Embryonic facial prominence (tissue), 1 donor: Measurements from ENCODE around the gene TMEM132E.

Source experiments
- DNase-seq: peaks from one replicate; pipeline ENCODE4 v3.0.0-alpha.2; 2016; ENCODE audit errors: extremely low spot score

Gene TMEM132E

DNA sequence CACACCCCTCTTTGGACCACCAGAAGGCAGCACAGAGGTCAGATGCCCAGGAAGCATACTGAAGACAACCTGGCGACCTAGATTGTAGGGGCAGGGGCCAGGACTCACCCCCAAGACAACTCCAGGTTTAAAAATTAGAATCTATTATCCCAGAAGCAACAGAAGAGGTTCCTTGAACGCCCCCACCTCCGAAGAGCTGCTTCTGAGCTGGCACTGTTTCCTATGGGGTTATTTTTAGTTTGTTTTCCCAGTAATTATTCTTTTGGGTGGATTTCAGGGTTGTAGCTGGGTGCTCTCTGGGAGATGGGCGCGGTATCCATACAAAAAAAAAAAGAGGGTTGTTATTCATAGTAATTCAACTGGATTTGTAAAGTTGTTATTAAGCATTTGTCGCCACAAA is 10.4 kb upstream of the TMEM132E start:
- DNase-seq: no peak

DNA sequence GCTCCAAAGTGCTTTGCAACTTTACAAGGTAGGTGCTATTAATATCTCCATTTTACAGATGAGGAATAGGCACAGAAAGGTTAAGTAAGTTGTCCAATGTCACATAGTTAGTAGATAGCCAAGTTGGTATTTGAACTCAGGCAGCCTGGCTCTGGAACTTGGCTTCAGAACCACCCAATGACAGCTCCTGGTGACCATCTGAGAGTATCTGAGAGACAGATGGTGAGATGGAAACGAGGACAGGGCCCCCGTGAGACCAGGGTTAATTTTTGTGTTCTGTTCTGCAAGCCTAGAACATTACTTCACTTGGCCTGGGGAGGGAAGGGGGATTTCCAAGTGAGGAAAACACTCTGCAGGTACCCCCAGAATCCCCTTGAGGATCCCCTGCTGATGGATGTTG is 9.8 kb upstream of the TMEM132E start:
- no peak for DNase-seq

DNA sequence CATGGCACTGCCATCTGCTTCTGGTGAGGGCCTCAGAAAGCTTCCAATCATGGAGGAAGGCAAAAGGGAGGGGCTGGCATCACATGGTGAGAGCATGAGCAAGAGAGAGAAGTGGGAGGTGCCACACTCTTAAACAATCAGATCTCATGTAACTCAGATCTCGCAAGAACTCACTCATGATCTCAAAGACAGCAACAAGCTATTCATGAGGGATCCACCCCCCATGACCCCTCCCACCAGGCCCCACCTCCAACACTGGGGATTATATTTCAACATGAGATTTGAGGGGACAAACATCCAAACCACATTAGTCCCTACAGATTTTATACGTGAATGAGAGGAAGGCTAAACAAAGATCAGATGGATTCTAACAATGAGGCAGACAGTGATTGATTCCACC is 8.9 kb upstream of the TMEM132E start:
- DNase-seq: no peak

DNA sequence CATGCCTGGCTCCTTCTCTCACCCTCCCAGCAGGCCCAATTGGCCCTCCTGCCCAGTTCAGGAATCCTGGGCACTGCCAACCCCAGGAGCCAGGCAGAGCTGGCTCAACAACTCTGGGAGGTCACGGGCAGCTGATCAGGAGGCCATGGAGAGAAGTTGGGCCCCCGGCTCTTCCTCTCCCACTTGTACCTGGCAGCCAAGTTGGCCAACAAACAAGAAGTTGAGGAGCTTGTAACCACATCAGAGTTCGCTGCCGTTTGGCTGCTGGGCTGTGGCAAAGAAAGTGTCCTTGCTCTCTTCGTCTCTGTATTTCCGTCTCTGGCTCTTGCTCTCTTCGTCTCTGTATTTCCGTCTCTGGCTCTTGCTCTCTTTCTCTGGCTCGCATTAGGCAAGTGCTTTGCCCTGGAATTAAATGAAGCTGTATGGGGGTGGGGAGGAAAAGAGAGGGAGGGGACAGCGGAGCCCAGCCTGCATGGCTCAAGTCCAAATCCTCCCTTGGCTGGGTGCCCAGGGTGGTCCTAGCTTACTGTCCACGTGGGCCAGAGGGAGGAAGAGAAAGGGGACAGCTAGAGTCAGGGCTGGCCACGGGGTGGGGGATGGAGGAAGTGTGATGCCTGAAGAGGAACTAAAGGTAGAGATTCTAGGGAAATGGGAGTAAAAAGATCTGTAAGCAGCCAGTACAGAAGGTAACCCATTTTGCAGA is 7.8 kb upstream of the TMEM132E start:
- DNase-seq: no peak

DNA sequence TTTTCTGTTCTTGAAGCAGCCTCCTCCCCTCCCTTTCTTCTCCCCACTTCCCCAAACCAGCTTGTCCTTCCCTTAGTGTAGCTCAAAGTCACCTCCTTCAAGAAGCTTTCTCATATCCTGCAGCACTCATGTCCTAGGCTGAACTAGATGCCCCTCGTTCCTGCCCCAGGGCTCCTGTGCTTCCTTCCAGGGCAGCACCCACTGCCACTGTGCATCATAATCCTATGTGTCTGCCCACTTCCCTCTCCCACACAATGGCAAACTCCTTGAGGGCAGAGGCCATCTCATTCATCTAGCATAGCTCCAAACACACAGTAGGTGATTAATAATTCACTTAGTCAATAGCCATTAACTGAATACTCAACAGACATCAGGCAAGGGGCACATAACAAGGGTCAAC is 6.9 kb upstream of the TMEM132E start:
- DNase-seq: no peak

DNA sequence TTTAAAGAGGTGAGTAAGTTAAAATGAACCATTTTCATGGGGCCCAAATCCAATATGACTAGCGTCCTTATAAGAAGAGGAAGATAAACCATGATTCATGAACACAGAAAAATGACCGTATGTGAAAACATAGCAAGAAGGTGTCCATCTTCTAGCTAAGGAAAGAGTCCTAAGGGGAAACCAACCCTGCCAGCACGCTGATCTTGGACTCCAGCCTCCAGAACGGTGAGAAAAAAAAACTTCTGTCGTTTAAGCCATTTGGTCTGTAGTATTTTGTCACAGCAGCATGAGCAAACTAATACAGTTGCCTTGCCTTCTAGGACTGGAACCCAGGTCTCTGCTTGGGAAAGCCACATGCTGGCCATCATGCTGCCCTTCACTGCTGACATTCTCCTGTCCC is 4.2 kb upstream of the TMEM132E start:
- no peak for DNase-seq

GRCh38 chr17:34578016-34578415 is 1.4 kb upstream of the TMEM132E start:
- no peak for DNase-seq

- no peak for DNase-seq
Observed at GRCh38 chr17:34578656-34579016, 746 bp upstream of the TMEM132E start.

DNA sequence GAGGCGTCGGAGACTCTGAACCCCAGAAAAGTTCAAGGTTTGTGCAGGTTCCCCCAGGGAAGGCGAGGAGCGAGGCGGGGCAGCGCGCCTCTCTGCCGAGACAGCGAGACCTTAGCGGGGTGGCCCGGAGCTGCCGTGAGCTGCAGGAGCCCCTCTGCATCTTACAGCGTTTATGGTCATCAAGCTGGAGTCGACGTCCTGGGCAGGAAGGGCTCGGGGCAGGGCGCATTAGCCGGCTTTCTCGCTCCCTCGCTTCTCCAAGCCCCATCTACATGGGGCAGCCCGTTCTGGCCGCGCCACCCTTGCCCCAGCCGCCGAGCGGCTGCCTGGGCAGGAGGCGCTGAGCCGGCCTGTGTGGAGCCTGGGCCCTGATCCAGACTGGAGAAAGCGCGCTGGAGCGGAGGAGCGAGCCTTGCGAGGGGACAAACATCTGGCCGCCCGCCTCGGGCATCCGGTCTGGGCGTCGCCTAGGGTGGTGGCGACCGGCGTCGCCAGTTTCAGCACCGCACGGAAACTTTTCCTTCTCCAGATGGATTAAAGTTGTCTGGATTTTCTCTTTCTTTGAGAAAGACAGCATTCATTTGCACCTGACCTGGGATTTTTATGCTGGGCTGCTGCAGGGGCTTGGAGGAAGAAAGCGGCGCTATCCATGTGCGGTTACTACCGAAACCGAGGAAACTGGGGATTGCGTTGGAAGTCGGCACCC is 750 bp downstream of the TMEM132E start:
- DNase-seq: no peak

DNA sequence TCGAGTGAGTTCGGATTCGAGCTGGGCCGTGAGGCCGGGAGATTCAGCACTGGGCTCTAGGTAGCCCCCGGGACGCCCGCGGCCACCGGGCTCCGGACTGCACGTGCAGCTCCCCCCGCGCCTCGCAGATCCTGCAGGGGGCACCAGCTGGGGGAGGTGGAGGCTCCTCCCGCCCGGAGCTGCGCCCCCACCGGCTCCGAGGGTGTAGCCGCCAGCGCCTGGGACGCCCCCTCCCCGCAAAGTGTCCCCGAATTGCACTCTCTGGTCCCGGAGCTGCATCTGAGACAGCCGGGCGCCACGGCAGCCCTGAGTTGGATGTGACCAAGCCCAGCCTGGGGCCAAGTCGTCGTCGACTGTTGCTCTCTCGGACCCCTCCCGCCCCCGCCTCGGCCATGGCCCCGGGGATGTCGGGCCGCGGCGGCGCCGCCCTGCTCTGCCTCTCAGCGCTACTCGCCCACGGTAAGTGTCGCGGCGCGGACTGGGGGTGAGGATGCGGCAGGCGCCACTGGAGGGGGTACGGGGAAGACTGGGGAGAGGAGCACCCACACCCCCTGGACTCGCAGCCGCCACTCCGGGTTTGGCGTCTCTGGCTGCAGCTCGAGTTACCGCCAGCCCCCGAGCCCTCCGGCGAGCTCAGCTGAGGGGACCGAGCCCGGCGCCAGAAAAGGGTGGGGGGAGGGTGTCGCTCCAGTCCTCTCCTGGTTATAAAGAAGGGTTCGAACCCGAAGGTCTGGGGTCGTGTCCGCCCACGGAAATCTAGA is 1.5 kb downstream of the TMEM132E start:
- DNase-seq: no peak

- DNase-seq: no peak
Observed at GRCh38 chr17:34581446-34582184, 2.2 kb downstream of the TMEM132E start.

DNA sequence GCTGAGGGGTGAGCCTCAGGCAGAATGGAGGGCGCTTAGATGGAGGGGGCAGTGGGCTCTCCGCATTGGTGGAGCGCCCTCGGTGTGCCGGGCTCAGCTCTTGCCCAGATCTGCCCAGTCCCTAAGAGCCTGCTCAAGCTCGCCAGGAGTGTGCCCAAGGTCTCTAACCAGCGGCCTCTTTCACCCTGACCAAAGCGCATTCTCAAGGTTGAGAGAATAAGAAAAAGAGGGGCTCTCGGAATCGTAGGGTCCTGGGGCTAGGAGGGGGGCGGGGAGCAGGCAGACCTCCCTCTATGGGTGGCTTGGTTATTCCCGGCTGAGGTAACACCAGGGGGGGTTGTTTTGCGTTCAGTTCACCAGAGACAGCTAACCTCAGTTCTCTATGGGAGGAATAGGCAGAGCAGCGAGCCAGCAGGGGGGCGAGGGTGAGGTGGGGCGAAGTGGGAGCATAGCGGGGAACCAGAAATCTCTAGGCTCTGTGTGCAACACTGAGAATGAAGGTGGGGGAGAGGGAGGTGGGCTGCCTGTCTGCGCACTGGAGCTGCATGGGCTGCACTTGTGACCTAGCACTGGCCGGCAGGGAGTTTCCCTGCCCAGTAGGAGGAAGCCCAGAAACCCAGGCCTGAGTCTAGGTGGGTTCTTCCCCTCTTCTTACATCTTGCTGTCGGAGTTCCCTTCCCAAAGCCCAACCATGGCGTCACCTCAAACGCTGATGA is 3.0 kb downstream of the TMEM132E start:
- DNase-seq: no peak

GRCh38 chr17:34582901-34583245 is 3.5 kb downstream of the TMEM132E start:
- DNase-seq: no peak

DNA sequence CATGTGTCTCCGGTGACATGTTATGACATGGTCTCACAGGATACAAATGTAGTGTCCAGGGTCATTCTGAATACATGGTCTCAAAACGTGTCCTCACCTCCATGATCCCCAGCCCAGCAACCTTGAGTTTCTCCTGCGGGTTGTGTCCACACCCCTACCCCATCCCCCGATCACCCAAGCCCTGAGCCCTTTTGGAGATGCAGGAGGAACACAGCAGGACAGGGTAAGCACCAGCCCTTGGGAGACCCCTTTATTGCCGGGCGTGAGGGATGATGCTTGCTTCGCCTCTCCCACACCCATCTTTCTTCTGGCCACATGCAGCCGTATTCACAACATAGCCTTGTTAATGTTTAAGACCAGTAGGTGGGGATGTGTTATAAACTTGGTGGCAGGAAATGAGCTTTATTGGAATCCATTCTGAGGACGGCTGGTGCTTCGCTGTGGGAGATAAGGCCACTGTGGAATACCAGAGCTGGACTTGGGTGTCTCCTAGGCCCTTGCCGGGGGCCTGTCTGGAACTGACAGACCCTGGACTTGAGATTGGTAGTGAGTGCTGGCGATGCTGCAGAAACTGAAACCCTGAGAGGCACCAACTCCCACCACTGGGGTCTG is 5.5 kb downstream of the TMEM132E start:
- no peak for DNase-seq

DNA sequence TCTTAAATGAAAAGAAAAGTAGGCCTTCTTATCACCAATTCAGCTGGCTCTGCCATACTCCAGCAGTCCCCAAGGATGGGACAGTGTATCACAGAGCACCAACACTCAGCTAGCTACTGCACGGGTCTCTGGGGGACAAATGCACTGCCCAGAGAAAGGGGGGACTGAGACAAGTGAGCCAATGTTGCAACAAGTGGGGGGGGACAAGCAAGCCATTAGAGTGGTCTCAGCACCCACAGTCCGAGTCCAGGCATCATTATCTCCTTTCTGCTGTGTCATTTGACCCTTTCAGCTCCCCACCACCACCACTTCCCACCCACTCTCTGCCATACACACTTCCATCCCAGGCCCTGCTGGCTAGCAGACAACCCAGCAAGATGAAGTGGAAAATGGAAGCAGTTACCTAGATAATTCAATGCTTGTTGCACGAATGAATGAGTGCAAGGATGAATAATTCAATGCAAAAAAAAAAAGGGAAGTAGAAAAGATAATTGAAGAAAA is 7.0 kb downstream of the TMEM132E start:
- DNase-seq: no peak

GRCh38 chr17:34588266-34588665 is 8.9 kb downstream of the TMEM132E start:
- no peak for DNase-seq

GRCh38 chr17:34589120-34589965 is 10.0 kb downstream of the TMEM132E start:
- DNase-seq: no peak

GRCh38 chr17:34592002-34592401 is 12.6 kb downstream of the TMEM132E start:
- no peak for DNase-seq

- DNase-seq: no peak
Observed at GRCh38 chr17:34596920-34597319, 17.5 kb downstream of the TMEM132E start.

- no peak for DNase-seq
Observed at GRCh38 chr17:34598161-34598776, 18.9 kb downstream of the TMEM132E start.
